Neuronal stem cell (in vitro differentiated cells): ENCODE data around the gene ITGA11.

Source experiments
- DNase-seq: peaks from one replicate; pipeline ENCODE4 v3.0.0-alpha.2; 2013; ENCODE audit warnings: low spot score
- H2AFZ ChIP-seq: one replicate; pipeline ENCODE4 v1.6.1; 2013; ENCODE audit warnings: mild to moderate bottlenecking, low read length, inconsistent platforms
- H2AK5ac ChIP-seq: 2 replicates; pipeline ENCODE4 v1.6.1; 2013; ENCODE audit warnings: low read depth, mild to moderate bottlenecking, inconsistent platforms, low read length, moderate library complexity, mixed read lengths
- H2BK120ac ChIP-seq: 2 replicates; pipeline ENCODE4 v1.6.1; 2013; ENCODE audit warnings: low read depth, mild to moderate bottlenecking, inconsistent platforms, low read length, moderate library complexity, mixed read lengths
- H2BK12ac ChIP-seq: one replicate; pipeline ENCODE4 v1.6.1; 2013; ENCODE audit warnings: low read length, inconsistent platforms
- H2BK15ac ChIP-seq: 2 replicates; pipeline ENCODE4 v1.6.1; 2013; ENCODE audit warnings: mild to moderate bottlenecking, low read length, inconsistent platforms, mixed read lengths
- H2BK5ac ChIP-seq: one replicate; pipeline ENCODE4 v1.6.1; 2013; ENCODE audit warnings: inconsistent platforms, mild to moderate bottlenecking, low read length, moderate library complexity
- H3K14ac ChIP-seq: one replicate; pipeline ENCODE4 v1.6.1; 2013; ENCODE audit warnings: low read length, inconsistent platforms
- H3K18ac ChIP-seq: 2 replicates; pipeline ENCODE4 v1.6.1; 2013; ENCODE audit warnings: low read length, inconsistent platforms
- H3K23ac ChIP-seq: 2 replicates; pipeline ENCODE4 v1.6.1; 2013; ENCODE audit warnings: low read depth, mild to moderate bottlenecking, mixed read lengths, low read length, inconsistent platforms; ENCODE audit not compliant: poor library complexity
- H3K27ac ChIP-seq: replicated peaks from 3 replicates; pipeline ENCODE4 v1.5.1; 2013; ENCODE audit warnings: low read length, inconsistent platforms
- H3K27me3 ChIP-seq, 3 experiments: 2 replicates each; pipeline ENCODE4 v1.6.1; 2013; ENCODE audit warnings: low read length in 3 of 3, mild to moderate bottlenecking in 2 of 3, inconsistent platforms in 1 of 3, low read depth in 1 of 3, mixed read lengths in 1 of 3, moderate library complexity in 1 of 3; ENCODE audit not compliant: control insufficient read depth in 3 of 3, insufficient read depth in 3 of 3
- H3K36me3 ChIP-seq, 2 donors: replicated peaks in 1 of 2; 2 replicates each; pipeline ENCODE4 v1.6.1; 2013; ENCODE audit warnings: low read length in 2 of 2; ENCODE audit not compliant: control insufficient read depth in 2 of 2, insufficient read depth in 2 of 2
- H3K4ac ChIP-seq: 2 replicates; pipeline ENCODE4 v1.6.1; 2013; ENCODE audit warnings: inconsistent platforms, mild to moderate bottlenecking, low read length, moderate library complexity
- H3K4me1 ChIP-seq, 2 donors: 1 replicate in 1 of 2; 2 replicates in 1 of 2; pipeline ENCODE4 v1.6.1; 2013; ENCODE audit warnings: low read length in 2 of 2, low read depth in 1 of 2; ENCODE audit not compliant: control insufficient read depth in 2 of 2, insufficient read depth in 1 of 2
- H3K4me2 ChIP-seq: one replicate; pipeline ENCODE4 v1.6.1; 2013; ENCODE audit warnings: mild to moderate bottlenecking, low read length, inconsistent platforms; ENCODE audit not compliant: insufficient read depth, poor library complexity, severe bottlenecking
- H3K4me3 ChIP-seq, 2 donors: 2 replicates each; pipeline ENCODE4 v1.5.1; 2013; ENCODE audit warnings: low read length in 2 of 2, mild to moderate bottlenecking in 2 of 2, inconsistent platforms in 1 of 2, moderate library complexity in 1 of 2
- H3K79me1 ChIP-seq: one replicate; pipeline ENCODE4 v1.6.1; 2013; ENCODE audit warnings: low read depth, mild to moderate bottlenecking, inconsistent platforms, low read length, moderate library complexity
- H3K9ac ChIP-seq: one replicate; pipeline ENCODE4 v1.6.1; 2013; ENCODE audit warnings: mild to moderate bottlenecking, low read depth, low read length, inconsistent platforms; ENCODE audit not compliant: poor library complexity
- H3K9me3 ChIP-seq, 2 donors: replicated peaks in 1 of 2; 2 replicates each; pipeline versions ENCODE3 to v1.6.1; 2013; ENCODE audit warnings: low read length in 2 of 2, mild to moderate bottlenecking in 2 of 2, inconsistent platforms in 1 of 2, low read depth in 1 of 2, mixed read lengths in 1 of 2, moderate library complexity in 1 of 2; ENCODE audit not compliant: control insufficient read depth in 2 of 2, insufficient read depth in 1 of 2
- H4K8ac ChIP-seq: one replicate; pipeline ENCODE4 v1.6.1; 2013; ENCODE audit warnings: low read depth, mild to moderate bottlenecking, inconsistent platforms, low read length, moderate library complexity
- H4K91ac ChIP-seq: one replicate; pipeline ENCODE4 v1.6.1; 2013; ENCODE audit warnings: low read length, low read depth, mild to moderate bottlenecking, inconsistent platforms; ENCODE audit not compliant: poor library complexity
- WGBS, 2 donors: extraction: QIAGEN DNeasy Blood & Tissue Kit; methylation state at CpG; one replicate each; pipeline ENCODE4 v1.1.7; 2013; ENCODE audit warnings: missing lambda C conversion rate in 2 of 2, mixed read lengths in 1 of 2; ENCODE audit not compliant: insufficient read length in 2 of 2, insufficient replicate concordance in 1 of 2; ENCODE audit errors: extremely low coverage in 2 of 2; 5-methylcytosine and 5-hydroxymethylcytosine counted together

The ITGA11 gene

GRCh38 chr15:68261980-68262379 is 170.0 kb downstream of the ITGA11 start:
- Histone ChIP-seq H3K36me3 (no peaks in the 10 kb centered on the region), H3K23ac (no peak overlapping the region), H3K14ac (no peak overlapping the region), H3K27ac (no peak overlapping the region), H3K4ac (no peak overlapping the region), H3K9me3 (no peaks in the 10 kb centered on the region), H3K4me3 (no peak overlapping the region), H2AK5ac (no peak overlapping the region), H3K18ac (no peak overlapping the region), H3K4me1 (peaks cover 0 to 2% of the 10 kb centered on the region in 2 donors), H3K9ac (no peak overlapping the region), H4K91ac (no peak overlapping the region), H2BK5ac (no peak overlapping the region), H2BK12ac (no peak overlapping the region), H3K79me1 (no peaks in the 10 kb centered on the region), H3K4me2 (no peak overlapping the region), H4K8ac (no peak overlapping the region), H2BK120ac (no peak overlapping the region), H2BK15ac (no peak overlapping the region), H2AFZ (no peak overlapping the region), H3K27me3 (peaks cover 0 to 5% (median 0%) of the 10 kb centered on the region in 3 experiments)
- no peak for DNase-seq
- WGBS, 2 donors: no CpG with 5 or more reads among the region's 3 CpGs

- no CpG with 5 or more reads among the region's 3 CpGs for WGBS, 2 donors
- no peak overlapping the region for H3K4me2 ChIP-seq
- peaks cover 0 to 7% (median 0%) of the 10 kb centered on the region in 3 experiments for H3K27me3 ChIP-seq
- H3K14ac ChIP-seq: no peak overlapping the region
- no peak overlapping the region for H2AK5ac ChIP-seq
- H4K91ac ChIP-seq: no peak overlapping the region
- H3K4ac ChIP-seq: no peak overlapping the region
- H2BK120ac ChIP-seq: no peak overlapping the region
- no peaks in the 10 kb centered on the region for H3K79me1 ChIP-seq
- H3K36me3 ChIP-seq: no peaks in the 10 kb centered on the region
- no peak overlapping the region for H2BK5ac ChIP-seq
- H3K4me1 ChIP-seq: peaks cover 0 to 2% of the 10 kb centered on the region in 2 donors
- no peak overlapping the region for H2BK12ac ChIP-seq
- no peak overlapping the region for H3K18ac ChIP-seq
- no peak overlapping the region for H3K27ac ChIP-seq
- H2AFZ ChIP-seq: no peak overlapping the region
- no peak overlapping the region for H3K9ac ChIP-seq
- no peak overlapping the region for H4K8ac ChIP-seq
- no peak for DNase-seq
- H2BK15ac ChIP-seq: no peak overlapping the region
- no peaks in the 10 kb centered on the region for H3K9me3 ChIP-seq
- H3K4me3 ChIP-seq: no peak overlapping the region
- H3K23ac ChIP-seq: no peak overlapping the region
Observed at GRCh38 chr15:68261241-68261640, 170.7 kb downstream of the ITGA11 start.

DNA sequence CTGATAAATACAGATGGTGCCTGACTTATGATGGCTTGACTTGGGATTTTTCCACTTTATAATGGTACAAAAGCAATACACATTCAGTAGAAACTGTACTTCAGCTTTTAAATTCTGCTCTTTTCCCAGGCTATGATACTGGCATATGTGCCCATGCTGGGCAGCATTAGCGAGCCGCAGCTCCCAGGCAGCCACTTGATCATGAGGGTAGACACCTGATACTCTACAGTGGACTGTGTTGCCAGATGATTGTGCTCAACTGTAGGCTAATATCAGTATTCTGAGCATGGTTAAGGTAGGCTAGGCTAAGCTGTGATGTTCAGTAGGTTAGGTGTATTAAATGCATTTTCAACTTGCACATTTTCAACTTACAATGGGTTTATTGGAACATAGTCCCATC is 172.1 kb downstream of the ITGA11 start:
- H3K14ac ChIP-seq: no peak overlapping the region

GRCh38 chr15:68258692-68259091 is 173.3 kb downstream of the ITGA11 start:
- Histone ChIP-seq H3K36me3 (no peaks in the 10 kb centered on the region), H3K23ac (no peak overlapping the region), H3K27ac (no peak overlapping the region), H3K27me3 (peaks cover 0 to 10% (median 0%) of the 10 kb centered on the region in 3 experiments), H3K4ac (no peak overlapping the region), H3K14ac (no peak overlapping the region), H3K4me3 (no peak overlapping the region), H3K9me3 (no peaks in the 10 kb centered on the region), H3K4me2 (no peak overlapping the region), H2BK120ac (no peak overlapping the region), H4K91ac (no peak overlapping the region), H3K9ac (no peak overlapping the region), H2AFZ (no peak overlapping the region), H2BK12ac (peak overlapping the region; percentile 84), H3K4me1 (peaks cover 0 to 2% of the 10 kb centered on the region in 2 donors), H2BK5ac (no peak overlapping the region), H3K79me1 (no peaks in the 10 kb centered on the region), H3K18ac (no peak overlapping the region), H2BK15ac (no peak overlapping the region), H2AK5ac (no peak overlapping the region), H4K8ac (no peak overlapping the region)
- no CpG with 5 or more reads among the region's 4 CpGs for WGBS, 2 donors
- no peak for DNase-seq

More for the DNA sequence above, 172.1 kb downstream of the ITGA11 start:
- Histone ChIP-seq H2BK12ac (no peak overlapping the region), H3K18ac (no peak overlapping the region), H3K79me1 (no peaks in the 10 kb centered on the region), H3K36me3 (no peaks in the 10 kb centered on the region), H3K9me3 (no peaks in the 10 kb centered on the region), H4K8ac (no peak overlapping the region), H2AFZ (no peak overlapping the region), H4K91ac (no peak overlapping the region), H3K4me3 (no peak overlapping the region), H3K4me1 (peaks cover 0 to 2% of the 10 kb centered on the region in 2 donors), H2AK5ac (no peak overlapping the region), H2BK5ac (no peak overlapping the region), H2BK120ac (no peak overlapping the region), H3K4me2 (no peak overlapping the region), H3K9ac (no peak overlapping the region), H3K27ac (no peak overlapping the region), H3K27me3 (peaks cover 0 to 15% (median 0%) of the 10 kb centered on the region in 3 experiments), H3K23ac (no peak overlapping the region), H3K4ac (no peak overlapping the region), H2BK15ac (no peak overlapping the region)
- WGBS, 2 donors: no CpG with 5 or more reads among the region's 2 CpGs
- no peak for DNase-seq
